Gastrocnemius medialis (tissue), 4 donors: Measurements from ENCODE around the gene LIFR.

Source experiments
- POLR2A ChIP-seq, 2 donors: fragments of 450-650 bp; IDR thresholded peaks; one replicate each; pipeline ENCODE4 v1.6.1; 2017; ENCODE audit warnings: antibody characterized with exemption in 2 of 2, mild to moderate bottlenecking in 2 of 2, moderate library complexity in 2 of 2
- TF ChIP-seq, protein P1 (sequence below), 5 experiments: fragments of 450-650 bp in 3 of 5; fragments of 200-600 bp in 2 of 5; sonication (generic) in 2 of 5; IDR thresholded peaks in 4 of 5; conservative IDR thresholded peaks in 1 of 5; 1 replicate in 4 of 5; 2 replicates in 1 of 5; pipeline ENCODE4 v1.5.1; 2016 to 2019; ENCODE audit warnings: antibody characterized with exemption in 5 of 5, mild to moderate bottlenecking in 3 of 5, moderate library complexity in 3 of 5

GRCh38 chr5:38518341-38518740, 38.1 kb downstream of the LIFR start:
- TF ChIP-seq, protein P1, sequence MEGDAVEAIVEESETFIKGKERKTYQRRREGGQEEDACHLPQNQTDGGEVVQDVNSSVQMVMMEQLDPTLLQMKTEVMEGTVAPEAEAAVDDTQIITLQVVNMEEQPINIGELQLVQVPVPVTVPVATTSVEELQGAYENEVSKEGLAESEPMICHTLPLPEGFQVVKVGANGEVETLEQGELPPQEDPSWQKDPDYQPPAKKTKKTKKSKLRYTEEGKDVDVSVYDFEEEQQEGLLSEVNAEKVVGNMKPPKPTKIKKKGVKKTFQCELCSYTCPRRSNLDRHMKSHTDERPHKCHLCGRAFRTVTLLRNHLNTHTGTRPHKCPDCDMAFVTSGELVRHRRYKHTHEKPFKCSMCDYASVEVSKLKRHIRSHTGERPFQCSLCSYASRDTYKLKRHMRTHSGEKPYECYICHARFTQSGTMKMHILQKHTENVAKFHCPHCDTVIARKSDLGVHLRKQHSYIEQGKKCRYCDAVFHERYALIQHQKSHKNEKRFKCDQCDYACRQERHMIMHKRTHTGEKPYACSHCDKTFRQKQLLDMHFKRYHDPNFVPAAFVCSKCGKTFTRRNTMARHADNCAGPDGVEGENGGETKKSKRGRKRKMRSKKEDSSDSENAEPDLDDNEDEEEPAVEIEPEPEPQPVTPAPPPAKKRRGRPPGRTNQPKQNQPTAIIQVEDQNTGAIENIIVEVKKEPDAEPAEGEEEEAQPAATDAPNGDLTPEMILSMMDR (IDR thresholded peaks at IDR 0.05 in 4 of 5, conservative IDR thresholded peaks at IDR 0.05 in 1 of 5), result no peak
- TF ChIP-seq POLR2A (IDR thresholded peaks at IDR 0.05), result no peak
